Muscle of leg (tissue), 11 donors: ENCODE data around the gene YWHAG. TPM values are rescaled to one million over a fixed set of nuclear protein-coding genes. Genes with fewer than 3 reads are reported as not detected.

ENCODE experiments used
- DNase-seq: peaks from one replicate; pipeline ENCODE4 v3.0.0; 2013
- H3K27ac ChIP-seq: one replicate; pipeline ENCODE4 v1.5.1; 2013; ENCODE audit warnings: mild to moderate bottlenecking, low read length, control low read depth
- H3K27me3 ChIP-seq: one replicate; pipeline ENCODE4 v1.6.1; 2013; ENCODE audit warnings: low read length; ENCODE audit not compliant: control insufficient read depth, insufficient read depth
- H3K36me3 ChIP-seq: one replicate; pipeline ENCODE4 v1.6.1; 2013; ENCODE audit warnings: low read length; ENCODE audit not compliant: control insufficient read depth, insufficient read depth
- H3K4me1 ChIP-seq: one replicate; pipeline ENCODE4 v1.6.1; 2013; ENCODE audit warnings: low read length; ENCODE audit not compliant: control insufficient read depth, insufficient read depth
- H3K4me3 ChIP-seq: one replicate; pipeline ENCODE4 v1.5.1; 2013; ENCODE audit warnings: low read length, control low read depth
- H3K9me3 ChIP-seq: replicated peaks from 2 replicates; pipeline ENCODE4 v1.6.1; 2013; ENCODE audit warnings: low read depth, low read length; ENCODE audit not compliant: control insufficient read depth
- WGBS: methylation state at CpG from one replicate; pipeline ENCODE4 v1.1.5; 2013; ENCODE audit warnings: missing lambda C conversion rate; ENCODE audit not compliant: insufficient coverage; 5-methylcytosine and 5-hydroxymethylcytosine counted together
- polyA plus RNA-seq, 8 donors: library from polyadenylated mRNA; unstranded; fragments of 120-200 nt; gene quantifications; one replicate each; pipeline versions ENCODE4 v1.2.1 to v1.2.3, GENCODE V29; 2013; ENCODE audit warnings: inconsistent platforms in 1 of 8, low replicate concordance in 1 of 8; ENCODE audit not compliant: insufficient read length in 8 of 8, insufficient read depth in 1 of 8
- total RNA-seq: library from RNA; stranded (reverse); fragments of 120-200 nt; gene quantifications from one replicate; pipeline ENCODE4 v1.2.4, GENCODE V29; 2013

The YWHAG gene
- total and polyA plus RNA-seq, 9 donors, result 35.9 to 187 (median 170) TPM

DNA sequence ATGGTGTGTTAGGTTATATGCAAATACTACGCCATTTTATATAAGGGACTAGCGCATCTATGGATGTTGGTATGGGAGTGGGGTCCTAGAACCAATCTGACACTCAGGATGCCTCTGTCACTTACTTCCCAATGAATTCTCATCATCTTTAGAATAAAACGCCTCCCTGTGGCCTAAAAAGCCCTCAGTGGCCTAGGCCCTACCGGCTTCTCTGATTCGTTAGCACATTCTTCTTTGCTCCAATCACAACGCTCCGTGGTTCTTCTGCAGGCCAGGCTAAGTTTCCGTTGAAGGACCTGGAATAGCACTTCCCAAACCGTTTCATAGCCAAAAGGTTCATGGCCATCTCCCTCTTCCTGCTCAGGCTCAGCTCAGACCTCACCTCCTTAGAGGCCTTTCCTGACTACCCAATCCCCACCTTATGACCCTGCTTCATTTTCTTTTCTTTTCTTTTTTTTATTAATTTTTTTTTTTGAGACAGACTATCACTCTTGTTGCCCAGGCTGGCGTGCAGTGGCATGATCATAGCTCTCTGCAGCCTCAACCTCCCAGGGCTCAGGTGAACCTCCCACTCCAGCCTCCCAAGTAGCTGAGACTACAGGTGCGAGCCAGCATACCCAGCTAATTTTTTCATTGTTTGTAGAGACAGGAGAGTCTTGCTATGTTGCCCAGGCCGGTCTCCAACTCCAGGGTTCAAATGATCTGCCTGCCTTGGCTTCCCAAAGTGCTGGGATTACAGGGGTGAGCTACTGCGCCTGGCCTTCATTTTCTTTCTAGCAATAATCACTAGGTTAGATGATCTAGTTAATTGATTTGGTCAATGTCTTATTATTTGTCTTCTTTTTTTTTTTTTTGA, 24.5 kb upstream of the YWHAG start:
- Histone ChIP-seq H3K9me3 (no peaks in the 10 kb centered on the region), H3K27ac (no peak overlapping the region)

GRCh38 chr7:76381814-76382213, 23.0 kb upstream of the YWHAG start:
- Histone ChIP-seq H3K27me3 (no peaks in the 10 kb centered on the region), H3K36me3 (no peaks in the 10 kb centered on the region), H3K4me3 (no peak overlapping the region), H3K4me1 (peaks cover 29% of the 10 kb centered on the region), H3K9me3 (no peaks in the 10 kb centered on the region), H3K27ac (no peak overlapping the region)
- DNase-seq, result no peak
- no CpG with 5 or more reads among the region's 7 CpGs for WGBS

More for the DNA sequence above, 24.5 kb upstream of the YWHAG start:
- Histone ChIP-seq H3K4me3 (no peak overlapping the region), H3K27me3 (no peaks in the 10 kb centered on the region), H3K36me3 (no peaks in the 10 kb centered on the region), H3K4me1 (peaks cover 19% of the 10 kb centered on the region)
- DNase-seq, result no peak
- WGBS, result 44% methylated on average over 8 of the region's 13 CpGs

- H3K27ac ChIP-seq, result peak overlapping the region; percentile 94
- no peak for DNase-seq
- no peak overlapping the region for H3K4me3 ChIP-seq
- 62% methylated on average over 2 of the region's 7 CpGs for WGBS
- no peaks in the 10 kb centered on the region for H3K27me3 ChIP-seq
- no peaks in the 10 kb centered on the region for H3K36me3 ChIP-seq
- H3K9me3 ChIP-seq, result no peaks in the 10 kb centered on the region
- peaks cover 29% of the 10 kb centered on the region for H3K4me1 ChIP-seq
Observed at GRCh38 chr7:76380623-76380966, 21.8 kb upstream of the YWHAG start.

DNA sequence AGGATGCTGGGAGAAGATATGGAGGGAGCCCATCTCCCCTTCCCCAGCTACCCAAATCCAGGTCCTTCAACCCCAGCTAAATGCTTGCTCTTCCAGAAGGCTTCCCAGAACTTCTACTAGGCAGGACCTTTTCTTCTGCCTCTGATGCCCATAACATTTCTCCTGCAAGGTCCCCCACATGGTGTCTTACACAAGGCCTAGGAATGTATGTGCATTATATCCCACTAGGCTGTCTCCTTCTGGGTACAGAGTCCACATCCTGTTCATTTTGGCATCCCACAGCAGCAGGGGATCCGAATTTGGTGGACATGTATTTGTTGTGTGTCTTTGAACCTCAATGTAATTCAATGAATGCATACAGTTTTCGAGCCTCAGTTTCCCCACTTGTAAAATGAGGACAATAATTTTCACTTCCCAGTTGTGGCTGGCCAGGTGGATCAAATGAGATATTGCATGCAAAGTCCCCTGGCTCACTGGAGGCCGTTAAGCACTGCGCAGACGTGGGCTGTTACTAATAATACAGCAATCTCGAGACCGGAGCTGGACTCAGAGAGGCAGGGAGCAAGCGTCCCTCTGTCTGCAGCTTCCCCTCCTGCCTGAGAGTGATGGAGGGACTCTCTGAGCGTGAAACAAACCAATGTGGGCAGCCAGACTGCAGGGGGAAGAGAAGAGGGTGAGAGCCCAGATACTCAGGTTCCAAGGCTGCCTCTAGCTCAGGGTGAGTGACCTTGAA, 18.6 kb upstream of the YWHAG start:
- peak; percentile 61 for DNase-seq
- Histone ChIP-seq H3K4me1 (peaks cover 32% of the 10 kb centered on the region), H3K4me3 (no peak overlapping the region), H3K9me3 (no peaks in the 10 kb centered on the region), H3K27ac (peak overlapping the region; percentile 1), H3K27me3 (no peaks in the 10 kb centered on the region), H3K36me3 (no peaks in the 10 kb centered on the region)
- 28% methylated on average over 5 of the region's 9 CpGs for WGBS

- no peak for DNase-seq
- Histone ChIP-seq H3K27me3 (no peaks in the 10 kb centered on the region), H3K36me3 (no peaks in the 10 kb centered on the region), H3K4me3 (no peak overlapping the region), H3K9me3 (no peaks in the 10 kb centered on the region), H3K27ac (no peak overlapping the region), H3K4me1 (peaks cover 25% of the 10 kb centered on the region)
- WGBS, result 58% methylated on average over 5 of the region's 9 CpGs
Observed at GRCh38 chr7:76375251-76375650, 16.5 kb upstream of the YWHAG start.

- WGBS, result 59% methylated on average over 9 of the region's 9 CpGs
- Histone ChIP-seq H3K4me1 (peaks cover 13% of the 10 kb centered on the region), H3K27ac (no peak overlapping the region), H3K4me3 (no peak overlapping the region), H3K36me3 (no peaks in the 10 kb centered on the region), H3K27me3 (no peaks in the 10 kb centered on the region), H3K9me3 (no peaks in the 10 kb centered on the region)
- DNase-seq, result no peak
Observed at GRCh38 chr7:76372984-76373833, 14.4 kb upstream of the YWHAG start.

- H3K27me3 ChIP-seq, result no peaks in the 10 kb centered on the region
- H3K4me3 ChIP-seq, result no peak overlapping the region
- H3K9me3 ChIP-seq, result no peaks in the 10 kb centered on the region
- 82% methylated on average over 3 of the region's 3 CpGs for WGBS
- H3K4me1 ChIP-seq, result peaks cover 3% of the 10 kb centered on the region
- DNase-seq, result no peak
- no peak overlapping the region for H3K27ac ChIP-seq
- no peaks in the 10 kb centered on the region for H3K36me3 ChIP-seq
Observed at GRCh38 chr7:76371396-76371795, 12.6 kb upstream of the YWHAG start.

- no peaks in the 10 kb centered on the region for H3K9me3 ChIP-seq
- H3K27ac ChIP-seq, result no peak overlapping the region
- no peak for DNase-seq
- H3K27me3 ChIP-seq, result no peaks in the 10 kb centered on the region
- peaks cover 22% of the 10 kb centered on the region for H3K4me1 ChIP-seq
- 59% methylated on average over 6 of the region's 6 CpGs for WGBS
- no peak overlapping the region for H3K4me3 ChIP-seq
- H3K36me3 ChIP-seq, result no peaks in the 10 kb centered on the region
Observed at GRCh38 chr7:76369018-76369417, 10.2 kb upstream of the YWHAG start.

GRCh38 chr7:76368190-76368589, 9.4 kb upstream of the YWHAG start:
- WGBS, result 95% methylated on average over 5 of the region's 8 CpGs
- H3K27me3 ChIP-seq, result no peaks in the 10 kb centered on the region
- no peaks in the 10 kb centered on the region for H3K36me3 ChIP-seq
- no peaks in the 10 kb centered on the region for H3K9me3 ChIP-seq
- H3K4me3 ChIP-seq, result no peak overlapping the region
- H3K27ac ChIP-seq, result no peak overlapping the region
- H3K4me1 ChIP-seq, result peaks cover 28% of the 10 kb centered on the region
- DNase-seq, result no peak

DNA sequence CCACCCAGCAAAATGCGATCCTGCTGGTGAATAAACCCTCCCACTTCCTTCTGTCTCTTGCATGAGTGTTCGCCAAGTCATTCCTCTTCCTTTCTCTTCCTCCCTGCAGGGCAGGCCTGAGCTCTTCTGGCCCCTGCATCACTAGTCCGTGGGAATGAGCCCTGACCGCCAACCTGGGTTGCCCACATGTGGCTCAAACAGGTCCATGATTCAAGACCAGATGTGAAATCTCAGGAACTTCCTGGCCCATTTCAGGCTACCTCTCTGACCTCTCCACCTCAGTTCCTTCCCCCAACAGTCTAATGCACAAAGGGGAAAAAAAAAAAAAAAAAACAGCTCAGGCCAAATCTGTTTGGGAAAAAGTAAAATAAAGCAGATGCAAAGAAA, 5.4 kb upstream of the YWHAG start:
- peak; percentile 69 for DNase-seq
- H3K27ac ChIP-seq, result peak overlapping the region; percentile 99
- H3K27me3 ChIP-seq, result no peaks in the 10 kb centered on the region
- H3K4me3 ChIP-seq, result no peak overlapping the region
- WGBS, result 13% methylated on average over 4 of the region's 4 CpGs
- H3K4me1 ChIP-seq, result peaks cover 35% of the 10 kb centered on the region
- H3K36me3 ChIP-seq, result no peaks in the 10 kb centered on the region
- H3K9me3 ChIP-seq, result no peaks in the 10 kb centered on the region
